ENCODE results near the gene SLC28A3. TPM values are rescaled to one million over a fixed set of nuclear protein-coding genes. Genes with fewer than 3 reads are reported as not detected.

Gene SLC28A3
- total RNA-seq, 4 donors from 2014 or later = 0.15 to 0.22 TPM; not detected in 2

DNA sequence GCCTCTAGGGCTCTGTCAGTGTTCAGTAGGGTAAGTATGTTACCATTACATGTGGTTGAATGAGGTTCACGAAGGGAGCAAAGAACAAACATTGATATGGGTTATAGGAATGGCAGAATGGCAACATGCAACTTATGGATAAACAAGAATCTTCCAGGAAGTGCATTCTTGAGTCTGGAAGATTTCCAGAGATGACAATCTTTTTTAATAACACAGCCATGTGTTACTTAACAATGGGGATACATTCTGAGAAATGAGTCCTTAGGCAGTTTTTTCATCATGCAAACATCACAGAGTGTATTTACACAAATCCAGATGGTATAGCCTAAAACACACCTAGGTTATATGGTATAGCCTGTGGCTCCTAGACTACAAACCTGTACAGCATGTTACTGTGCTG, 9.1 kb upstream of the SLC28A3 start:
- WGBS, 2 donors = 87 to 94% methylated on average over 1 of the region's 1 CpG
- DNase-seq = no peak

DNA sequence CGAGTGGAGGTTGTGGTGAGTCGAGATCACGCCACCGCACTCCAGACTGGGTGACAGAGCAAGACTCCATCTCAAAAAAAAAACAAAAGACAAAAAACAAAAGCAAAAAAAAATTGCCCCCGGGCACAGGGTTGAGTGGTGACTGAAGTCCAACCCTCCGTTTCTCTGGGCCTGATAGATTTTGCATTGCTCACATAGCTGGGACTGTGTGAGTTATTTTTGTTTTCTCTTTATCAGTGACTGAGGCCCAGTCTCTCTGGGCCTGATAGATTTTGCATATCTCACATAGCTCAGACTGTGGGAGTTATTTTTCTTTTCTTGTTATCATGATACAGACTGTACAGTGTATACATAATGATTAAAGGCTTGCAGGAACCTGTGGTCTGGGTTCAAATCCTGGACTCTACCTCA, 2.6 kb upstream of the SLC28A3 start:
- H3K9me3 ChIP-seq = no peaks in the 10 kb centered on the region
- H3K27ac ChIP-seq = no peak overlapping the region
- H3K4me1 ChIP-seq = peaks cover 7 to 11% of the 10 kb centered on the region in 2 donors
- H3K36me3 ChIP-seq = no peaks in the 10 kb centered on the region
- TF ChIP-seq POLR2A (IDR thresholded peaks at IDR 0.05) = no peak
- TF ChIP-seq, protein P1, sequence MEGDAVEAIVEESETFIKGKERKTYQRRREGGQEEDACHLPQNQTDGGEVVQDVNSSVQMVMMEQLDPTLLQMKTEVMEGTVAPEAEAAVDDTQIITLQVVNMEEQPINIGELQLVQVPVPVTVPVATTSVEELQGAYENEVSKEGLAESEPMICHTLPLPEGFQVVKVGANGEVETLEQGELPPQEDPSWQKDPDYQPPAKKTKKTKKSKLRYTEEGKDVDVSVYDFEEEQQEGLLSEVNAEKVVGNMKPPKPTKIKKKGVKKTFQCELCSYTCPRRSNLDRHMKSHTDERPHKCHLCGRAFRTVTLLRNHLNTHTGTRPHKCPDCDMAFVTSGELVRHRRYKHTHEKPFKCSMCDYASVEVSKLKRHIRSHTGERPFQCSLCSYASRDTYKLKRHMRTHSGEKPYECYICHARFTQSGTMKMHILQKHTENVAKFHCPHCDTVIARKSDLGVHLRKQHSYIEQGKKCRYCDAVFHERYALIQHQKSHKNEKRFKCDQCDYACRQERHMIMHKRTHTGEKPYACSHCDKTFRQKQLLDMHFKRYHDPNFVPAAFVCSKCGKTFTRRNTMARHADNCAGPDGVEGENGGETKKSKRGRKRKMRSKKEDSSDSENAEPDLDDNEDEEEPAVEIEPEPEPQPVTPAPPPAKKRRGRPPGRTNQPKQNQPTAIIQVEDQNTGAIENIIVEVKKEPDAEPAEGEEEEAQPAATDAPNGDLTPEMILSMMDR (IDR thresholded peaks at IDR 0.05) = no peak
- H3K4me3 ChIP-seq (replicated peaks in 1 of 3) = no peak overlapping the region
- DNase-seq = no peak
- intact Hi-C loops (cut with DNase I) = no loop called here
- 84 to 86% methylated on average over 6 of the region's 6 CpGs for WGBS, 2 donors
- no peaks in the 10 kb centered on the region for H3K27me3 ChIP-seq

More for the DNA sequence above, 9.1 kb upstream of the SLC28A3 start:
- Histone ChIP-seq H3K36me3 (no peaks in the 10 kb centered on the region), H3K27ac (no peak overlapping the region), H3K9me3 (no peaks in the 10 kb centered on the region), H3K4me3 (replicated peaks in 1 of 3) (no peak overlapping the region), H3K4me1 (no peaks in the 10 kb centered on the region), H3K27me3 (no peaks in the 10 kb centered on the region)
- intact Hi-C loops (cut with DNase I) = no loop called here
- no peak for TF ChIP-seq POLR2A (IDR thresholded peaks at IDR 0.05)
- TF ChIP-seq, protein P1 (IDR thresholded peaks at IDR 0.05) = no peak

DNA sequence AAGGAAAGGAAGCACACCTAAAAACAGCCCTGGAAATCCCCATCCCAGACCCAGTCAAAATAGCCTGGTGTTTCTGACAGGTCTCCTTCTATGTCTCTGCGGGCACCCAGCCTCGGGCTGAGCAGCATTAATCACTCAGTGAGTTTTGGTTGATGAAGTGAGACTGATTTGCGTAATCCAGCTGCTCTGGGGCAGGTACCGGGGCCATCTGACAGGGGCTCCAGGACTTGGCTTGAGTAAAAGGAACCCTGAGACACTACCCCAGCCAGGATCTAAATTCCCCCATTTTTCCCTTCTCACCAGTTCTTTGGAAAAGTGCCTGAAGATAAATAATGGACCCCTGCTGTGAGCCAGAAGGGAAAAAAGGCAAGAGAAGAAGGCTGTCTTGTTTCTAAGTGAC, 596 bp downstream of the SLC28A3 start:
- DNase-seq = peak; percentile 59 to 60
- TF ChIP-seq POLR2A (IDR thresholded peaks at IDR 0.05) = no peak
- TF ChIP-seq, protein P1 (IDR thresholded peaks at IDR 0.05) = no peak
- H3K27me3 ChIP-seq = no peaks in the 10 kb centered on the region
- H3K4me1 ChIP-seq = peaks cover 7 to 11% of the 10 kb centered on the region in 2 donors
- no peak overlapping the region for H3K4me3 ChIP-seq (replicated peaks in 1 of 3)
- H3K9me3 ChIP-seq = no peaks in the 10 kb centered on the region
- intact Hi-C loops (cut with DNase I) = no loop called here
- WGBS, 2 donors = 20 to 32% methylated on average over 4 of the region's 4 CpGs
- H3K36me3 ChIP-seq = no peaks in the 10 kb centered on the region
- H3K27ac ChIP-seq = peak overlapping the region in 2 of 3 donors; percentile 13 to 55

DNA sequence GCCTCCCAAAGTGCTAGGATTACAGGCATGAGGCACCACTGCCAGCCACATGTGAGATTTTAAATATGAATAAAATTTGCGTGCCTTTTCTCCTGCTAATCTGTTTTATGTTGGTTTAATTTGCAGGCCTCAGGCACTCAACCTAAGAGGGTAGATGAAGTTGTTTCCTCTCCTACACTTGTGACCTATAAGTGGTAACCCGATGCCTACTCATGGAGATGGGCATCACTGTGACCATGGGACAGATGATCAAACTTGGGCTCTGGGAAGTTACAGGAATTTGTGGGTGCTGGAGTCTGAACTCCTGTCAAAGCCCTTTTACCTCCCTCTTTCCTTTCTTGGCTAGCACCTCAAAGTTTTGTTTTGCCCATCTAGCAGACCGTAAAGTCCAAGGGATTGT, 1.1 kb downstream of the SLC28A3 start:
- WGBS, 2 donors = 37 to 40% methylated on average over 3 of the region's 3 CpGs
- no peak overlapping the region for H3K4me3 ChIP-seq (replicated peaks in 1 of 3)
- intact Hi-C loops (cut with DNase I) = no loop called here
- H3K4me1 ChIP-seq = peaks cover 7 to 11% of the 10 kb centered on the region in 2 donors
- no peaks in the 10 kb centered on the region for H3K36me3 ChIP-seq
- DNase-seq = peak; percentile 38 to 43
- peak overlapping the region in 2 of 3 donors; percentile 13 to 55 for H3K27ac ChIP-seq
- no peak for TF ChIP-seq POLR2A (IDR thresholded peaks at IDR 0.05)
- TF ChIP-seq, protein P1 (IDR thresholded peaks at IDR 0.05) = no peak
- H3K9me3 ChIP-seq = no peaks in the 10 kb centered on the region
- no peaks in the 10 kb centered on the region for H3K27me3 ChIP-seq

DNA sequence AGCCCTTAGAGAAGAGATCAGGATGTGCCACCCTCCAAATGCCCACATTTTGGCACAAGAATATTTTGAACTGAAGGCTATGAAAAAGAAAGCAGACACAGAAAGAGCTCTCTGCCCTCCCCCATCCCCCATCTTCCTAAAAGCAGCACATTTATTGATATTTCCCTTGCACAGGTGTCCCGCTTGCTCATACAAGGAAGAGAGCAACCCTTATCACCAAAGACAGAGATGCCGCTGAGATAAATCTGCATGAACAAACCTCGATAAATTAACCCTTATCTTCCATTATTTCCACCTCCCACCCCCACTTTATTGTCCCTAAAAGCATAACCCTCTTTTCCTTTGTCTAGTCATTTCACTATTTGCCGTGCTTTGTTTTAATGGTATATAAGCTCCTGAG, 1.8 kb downstream of the SLC28A3 start:
- WGBS, 2 donors = 93 to 95% methylated on average over 4 of the region's 4 CpGs
- H3K9me3 ChIP-seq = no peaks in the 10 kb centered on the region
- H3K27me3 ChIP-seq = no peaks in the 10 kb centered on the region
- no peak overlapping the region for H3K4me3 ChIP-seq (replicated peaks in 1 of 3)
- H3K27ac ChIP-seq = peak overlapping the region in 1 of 3 donors; percentile 13
- DNase-seq = no peak
- H3K36me3 ChIP-seq = no peaks in the 10 kb centered on the region
- H3K4me1 ChIP-seq = peaks cover 7 to 11% of the 10 kb centered on the region in 2 donors
- TF ChIP-seq POLR2A (IDR thresholded peaks at IDR 0.05) = no peak
- TF ChIP-seq, protein P1 (IDR thresholded peaks at IDR 0.05) = no peak
- intact Hi-C loops (cut with DNase I) = no loop called here

Measured in thyroid gland (tissue), 4 donors.